HCT116 (cell line): Measurements from ENCODE around the gene PTDSS2. TPM values are rescaled to one million over a fixed set of nuclear protein-coding genes. Genes with fewer than 3 reads are reported as not detected.

Source experiments
- ATAC-seq: fragments of 200-7000 bp; cut with Tn5 transposase; 2 replicates; pipeline ENCODE4 v1.9.1; 2020; ENCODE audit warnings: mild to moderate bottlenecking, moderate library complexity
- BruUV-seq: library from RNA; stranded (reverse); fragments of 400-500 nt; replicated peaks from 2 replicates; lab custom pipeline; 2021; lab: Mats Ljungman, UMichigan
- CTCF ChIA-PET: fragments of 300-600 bp; sonication (Branson Sonifier 250); formaldehyde crosslinking; loops from one replicate; lab custom pipeline; 2021; ENCODE audit warnings: antibody characterized with exemption; lab: Charles Lee
- POLR2A ChIA-PET: fragments of 300-600, 350-600 bp; sonication (Branson Sonifier 250); formaldehyde crosslinking; loops from one replicate; lab custom pipeline; 2021; ENCODE audit warnings: antibody characterized with exemption; lab: Charles Lee
- RAD21 ChIA-PET, 2 experiments: fragments of 300-600 bp; sonication (Branson Sonifier 250); formaldehyde crosslinking; loops; one replicate each; lab custom pipeline; 2023; ENCODE audit warnings: low total read pairs in 2 of 2; ENCODE audit not compliant: uncharacterized antibody in 2 of 2, unreplicated experiment in 2 of 2, low non-redundant PET in 1 of 2; lab: Charles Lee
- DNase-seq: peaks from one replicate; pipeline ENCODE4 v3.0.0-alpha.2; 2010; ENCODE audit warnings: low read depth, low spot score
- H2AFZ ChIP-seq: fragments of 200-600 bp; shearing (Covaris generic), sonication (generic); 2 replicates; pipeline ENCODE4 v1.6.1; 2017; ENCODE audit warnings: low read depth, mixed run types, mixed read lengths, antibody characterized with exemption, low read length; ENCODE audit not compliant: poor library complexity, severe bottlenecking
- H3K27ac ChIP-seq: 2 replicates; pipeline ENCODE4 v1.5.1; 2012; ENCODE audit warnings: low read depth, low read length
- H3K27me3 ChIP-seq: fragments of 200-600 bp; sonication (generic); 2 replicates; pipeline ENCODE4 v1.6.1; 2016; ENCODE audit warnings: mixed run types, low read length, mixed read lengths; ENCODE audit not compliant: insufficient read depth
- H3K36me3 ChIP-seq, 2 experiments: fragments of 200-500 bp in 1 of 2; fragments of 200-600 bp in 1 of 2; sonication (Bioruptor generic) in 1 of 2; sonication (generic) in 1 of 2; 2 replicates each; pipeline versions ENCODE4 v1.5.1 to v1.6.1; 2014 to 2016; ENCODE audit warnings: low read length in 2 of 2, inconsistent platforms in 1 of 2, mixed read lengths in 1 of 2, mixed run types in 1 of 2; ENCODE audit not compliant: insufficient read depth in 2 of 2, control insufficient read depth in 1 of 2
- H3K4me1 ChIP-seq, 2 experiments: fragments of 200-600 bp in 1 of 2; sonication (generic) in 1 of 2; 2 replicates each; pipeline versions ENCODE4 v1.5.1 to v1.6.1; 2012 to 2017; ENCODE audit warnings: low read length in 2 of 2, inconsistent platforms in 1 of 2, mild to moderate bottlenecking in 1 of 2, mixed read lengths in 1 of 2, mixed run types in 1 of 2, moderate library complexity in 1 of 2; ENCODE audit not compliant: insufficient read depth in 2 of 2, control insufficient read depth in 1 of 2
- H3K4me2 ChIP-seq: fragments of 200-600 bp; sonication (generic); 2 replicates; pipeline ENCODE4 v1.6.1; 2017; ENCODE audit warnings: mixed run types, low read length, mixed read lengths
- H3K4me3 ChIP-seq, 2 experiments: fragments of 200-600 bp in 1 of 2; sonication (generic) in 1 of 2; replicated peaks in 1 of 2; 2 replicates each; pipeline ENCODE4 v1.5.1; 2011 to 2016; ENCODE audit warnings: low read length in 2 of 2, control low read depth in 1 of 2, low read depth in 1 of 2, mild to moderate bottlenecking in 1 of 2, mixed read lengths in 1 of 2, mixed run types in 1 of 2
- H3K79me2 ChIP-seq: fragments of 200-600 bp; sonication (generic); 2 replicates; pipeline ENCODE4 v1.6.1; 2017; ENCODE audit warnings: mild to moderate bottlenecking, mixed run types, low read length, moderate library complexity, mixed read lengths; ENCODE audit not compliant: insufficient read depth
- H3K9ac ChIP-seq: fragments of 200-600 bp; sonication (generic); 2 replicates; pipeline ENCODE4 v1.6.1; 2016; ENCODE audit warnings: low read length, mixed read lengths
- H3K9me2 ChIP-seq: fragments of 200-600 bp; sonication (generic), shearing (Covaris generic); 2 replicates; pipeline ENCODE4 v1.6.1; 2017; ENCODE audit warnings: mixed run types, mild to moderate bottlenecking, moderate library complexity; ENCODE audit not compliant: insufficient read depth
- H3K9me3 ChIP-seq, 2 experiments: fragments of 200-500 bp in 1 of 2; fragments of 200-600 bp in 1 of 2; sonication (Bioruptor generic) in 1 of 2; sonication (generic) in 1 of 2; 2 replicates each; pipeline ENCODE4 v1.6.1; 2014 to 2017; ENCODE audit warnings: low read length in 2 of 2, mixed read lengths in 2 of 2, inconsistent platforms in 1 of 2, low read depth in 1 of 2, mild to moderate bottlenecking in 1 of 2, mixed run types in 1 of 2, moderate library complexity in 1 of 2; ENCODE audit not compliant: control insufficient read depth in 1 of 2, insufficient read depth in 1 of 2
- H4K20me1 ChIP-seq: fragments of 200-600 bp; sonication (generic), shearing (Covaris generic); 2 replicates; pipeline ENCODE4 v1.6.1; 2017; ENCODE audit warnings: mixed run types, mild to moderate bottlenecking, moderate library complexity; ENCODE audit not compliant: insufficient read depth
- CBX3 ChIP-seq: IDR thresholded peaks from 2 replicates; pipeline ENCODE4 v1.6.1; 2012; ENCODE audit warnings: low read depth
- CEBPB ChIP-seq: IDR thresholded peaks from 2 replicates; pipeline ENCODE4 v1.6.1; 2012; ENCODE audit warnings: low read depth
- ELF1 ChIP-seq: IDR thresholded peaks from 2 replicates; pipeline ENCODE4 v1.6.1; 2012; ENCODE audit warnings: low read depth, borderline replicate concordance
- EZH2 ChIP-seq: fragments of 200-600 bp; sonication (generic); IDR thresholded peaks from 2 replicates; pipeline ENCODE4 v1.6.1; 2017; ENCODE audit warnings: antibody characterized with exemption, mixed run types
- EZH2phosphoT487 ChIP-seq: fragments of 200-600 bp; IDR thresholded peaks from 2 replicates; pipeline ENCODE4 v1.6.1; 2018; ENCODE audit warnings: antibody characterized with exemption, borderline replicate concordance
- FOSL1 ChIP-seq: IDR thresholded peaks from 2 replicates; pipeline ENCODE4 v1.6.1; 2012; ENCODE audit warnings: low read depth
- JUND ChIP-seq: IDR thresholded peaks from 2 replicates; pipeline ENCODE4 v1.6.1; 2012
- POLR2AphosphoS5 ChIP-seq: IDR thresholded peaks from 2 replicates; pipeline ENCODE4 v1.6.1; 2011; ENCODE audit warnings: mild to moderate bottlenecking, low read depth, low read length, moderate library complexity
- SIN3A ChIP-seq: IDR thresholded peaks from 2 replicates; pipeline ENCODE4 v1.6.1; 2012; ENCODE audit warnings: low read depth
- SP1 ChIP-seq: IDR thresholded peaks from 2 replicates; pipeline ENCODE4 v1.6.1; 2012; ENCODE audit warnings: low read depth
- SRF ChIP-seq: IDR thresholded peaks from 2 replicates; pipeline ENCODE4 v1.6.1; 2012; ENCODE audit warnings: low read depth
- TCF7L2 ChIP-seq: IDR thresholded peaks from 2 replicates; pipeline ENCODE4 v1.7.0; 2011; ENCODE audit warnings: borderline replicate concordance, inconsistent platforms; ENCODE audit not compliant: insufficient read depth, insufficient read length; ENCODE audit errors: extremely low read depth
- YY1 ChIP-seq: IDR thresholded peaks from 2 replicates; pipeline ENCODE4 v1.6.1; 2011; ENCODE audit warnings: low read length, low read depth, moderate library complexity, mild to moderate bottlenecking; ENCODE audit not compliant: insufficient replicate concordance; ENCODE audit errors: extremely low read depth
- ZFX ChIP-seq: fragments of 450-650 bp; IDR thresholded peaks from 2 replicates; pipeline ENCODE4 v1.6.1; 2017
- ZNF274 ChIP-seq: fragments of 200-500 bp; sonication (Bioruptor generic); IDR thresholded peaks from 2 replicates; pipeline ENCODE4 v1.6.1; 2014; ENCODE audit warnings: mild to moderate bottlenecking, low read depth, low read length, inconsistent platforms
- intact Hi-C: fragments of 100-400 bp; cut with micrococcal nuclease; formaldehyde crosslinking; loops from 2 replicates; pipeline ENCODE4 v1.10.0; 2022
- total RNA-seq: library from RNA; stranded (reverse); gene quantifications from one replicate; pipeline ENCODE4 v1.2.1, GENCODE V29; 2021; ENCODE audit not compliant: unreplicated experiment
- TF ChIP-seq, protein P1 (sequence below): IDR thresholded peaks from 2 replicates; pipeline ENCODE4 v1.6.1; 2012
- TF ChIP-seq, protein P2 (sequence below): IDR thresholded peaks from 2 replicates; pipeline ENCODE4 v1.6.1; 2012
- TF ChIP-seq, protein P3 (sequence below): IDR thresholded peaks from 2 replicates; pipeline ENCODE4 v1.6.1; 2012; ENCODE audit warnings: low read depth
- TF ChIP-seq, protein P4 (sequence below): IDR thresholded peaks from 2 replicates; pipeline ENCODE4 v1.6.1; 2011; ENCODE audit warnings: mild to moderate bottlenecking, low read length, moderate library complexity; ENCODE audit not compliant: insufficient replicate concordance; ENCODE audit errors: extremely low read depth

Gene PTDSS2
- total RNA-seq, 1 experiment from 2014 or later, result 40.1 TPM

DNA sequence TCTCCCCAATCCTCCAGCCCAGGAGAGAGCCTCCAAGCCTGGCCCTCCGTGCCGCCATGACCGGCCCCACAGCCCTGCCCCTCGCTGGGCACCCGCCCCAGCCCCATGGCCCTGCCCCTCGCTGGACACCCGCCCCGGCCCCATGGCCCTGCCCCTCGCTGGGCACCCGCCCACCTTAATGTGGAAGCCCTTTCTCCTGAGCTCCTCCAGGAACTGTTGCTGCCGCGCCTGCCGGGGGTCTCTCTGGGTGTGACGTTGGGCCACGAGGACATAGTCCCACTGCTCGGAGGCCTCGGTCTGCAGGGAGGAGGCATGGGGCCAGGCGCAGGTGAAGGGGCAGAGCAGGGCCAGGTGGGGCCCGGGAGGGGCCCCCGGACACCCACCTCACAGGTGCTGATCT lies 16.4 kb upstream of the PTDSS2 start:
- TF ChIP-seq ZFX, result no peak
- TF ChIP-seq ELF1, result no peak
- TF ChIP-seq, protein P1, sequence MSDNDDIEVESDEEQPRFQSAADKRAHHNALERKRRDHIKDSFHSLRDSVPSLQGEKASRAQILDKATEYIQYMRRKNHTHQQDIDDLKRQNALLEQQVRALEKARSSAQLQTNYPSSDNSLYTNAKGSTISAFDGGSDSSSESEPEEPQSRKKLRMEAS, result no peak
- TF ChIP-seq JUND, result no peak
- TF ChIP-seq POLR2AphosphoS5, result no peak
- TF ChIP-seq YY1, result no peak
- TF ChIP-seq SIN3A, result no peak
- TF ChIP-seq EZH2phosphoT487, result no peak
- no peak for TF ChIP-seq TCF7L2
- TF ChIP-seq, protein P2, sequence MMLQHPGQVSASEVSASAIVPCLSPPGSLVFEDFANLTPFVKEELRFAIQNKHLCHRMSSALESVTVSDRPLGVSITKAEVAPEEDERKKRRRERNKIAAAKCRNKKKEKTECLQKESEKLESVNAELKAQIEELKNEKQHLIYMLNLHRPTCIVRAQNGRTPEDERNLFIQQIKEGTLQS, result no peak
- no peak for TF ChIP-seq SRF
- TF ChIP-seq, protein P3, sequence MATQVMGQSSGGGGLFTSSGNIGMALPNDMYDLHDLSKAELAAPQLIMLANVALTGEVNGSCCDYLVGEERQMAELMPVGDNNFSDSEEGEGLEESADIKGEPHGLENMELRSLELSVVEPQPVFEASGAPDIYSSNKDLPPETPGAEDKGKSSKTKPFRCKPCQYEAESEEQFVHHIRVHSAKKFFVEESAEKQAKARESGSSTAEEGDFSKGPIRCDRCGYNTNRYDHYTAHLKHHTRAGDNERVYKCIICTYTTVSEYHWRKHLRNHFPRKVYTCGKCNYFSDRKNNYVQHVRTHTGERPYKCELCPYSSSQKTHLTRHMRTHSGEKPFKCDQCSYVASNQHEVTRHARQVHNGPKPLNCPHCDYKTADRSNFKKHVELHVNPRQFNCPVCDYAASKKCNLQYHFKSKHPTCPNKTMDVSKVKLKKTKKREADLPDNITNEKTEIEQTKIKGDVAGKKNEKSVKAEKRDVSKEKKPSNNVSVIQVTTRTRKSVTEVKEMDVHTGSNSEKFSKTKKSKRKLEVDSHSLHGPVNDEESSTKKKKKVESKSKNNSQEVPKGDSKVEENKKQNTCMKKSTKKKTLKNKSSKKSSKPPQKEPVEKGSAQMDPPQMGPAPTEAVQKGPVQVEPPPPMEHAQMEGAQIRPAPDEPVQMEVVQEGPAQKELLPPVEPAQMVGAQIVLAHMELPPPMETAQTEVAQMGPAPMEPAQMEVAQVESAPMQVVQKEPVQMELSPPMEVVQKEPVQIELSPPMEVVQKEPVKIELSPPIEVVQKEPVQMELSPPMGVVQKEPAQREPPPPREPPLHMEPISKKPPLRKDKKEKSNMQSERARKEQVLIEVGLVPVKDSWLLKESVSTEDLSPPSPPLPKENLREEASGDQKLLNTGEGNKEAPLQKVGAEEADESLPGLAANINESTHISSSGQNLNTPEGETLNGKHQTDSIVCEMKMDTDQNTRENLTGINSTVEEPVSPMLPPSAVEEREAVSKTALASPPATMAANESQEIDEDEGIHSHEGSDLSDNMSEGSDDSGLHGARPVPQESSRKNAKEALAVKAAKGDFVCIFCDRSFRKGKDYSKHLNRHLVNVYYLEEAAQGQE, result no peak
- TF ChIP-seq ZNF274, result no peak
- no peak for TF ChIP-seq CBX3
- TF ChIP-seq SP1, result no peak
- no peak for TF ChIP-seq CEBPB
- no peak for TF ChIP-seq FOSL1
- no peak for TF ChIP-seq EZH2
- TF ChIP-seq, protein P4, sequence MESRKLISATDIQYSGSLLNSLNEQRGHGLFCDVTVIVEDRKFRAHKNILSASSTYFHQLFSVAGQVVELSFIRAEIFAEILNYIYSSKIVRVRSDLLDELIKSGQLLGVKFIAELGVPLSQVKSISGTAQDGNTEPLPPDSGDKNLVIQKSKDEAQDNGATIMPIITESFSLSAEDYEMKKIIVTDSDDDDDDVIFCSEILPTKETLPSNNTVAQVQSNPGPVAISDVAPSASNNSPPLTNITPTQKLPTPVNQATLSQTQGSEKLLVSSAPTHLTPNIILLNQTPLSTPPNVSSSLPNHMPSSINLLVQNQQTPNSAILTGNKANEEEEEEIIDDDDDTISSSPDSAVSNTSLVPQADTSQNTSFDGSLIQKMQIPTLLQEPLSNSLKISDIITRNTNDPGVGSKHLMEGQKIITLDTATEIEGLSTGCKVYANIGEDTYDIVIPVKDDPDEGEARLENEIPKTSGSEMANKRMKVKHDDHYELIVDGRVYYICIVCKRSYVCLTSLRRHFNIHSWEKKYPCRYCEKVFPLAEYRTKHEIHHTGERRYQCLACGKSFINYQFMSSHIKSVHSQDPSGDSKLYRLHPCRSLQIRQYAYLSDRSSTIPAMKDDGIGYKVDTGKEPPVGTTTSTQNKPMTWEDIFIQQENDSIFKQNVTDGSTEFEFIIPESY, result no peak
- no TSS peak for BruUV-seq
- RAD21 ChIA-PET, result no interaction called here
- intact Hi-C loops, result no loop called here
- Histone ChIP-seq H4K20me1 (no peaks in the 10 kb centered on the region), H3K9ac (no peak overlapping the region), H3K9me3 (no peaks in the 10 kb centered on the region; a peak in 1 of 4 replicates), H3K27me3 (no peaks in the 10 kb centered on the region), H3K9me2 (no peaks in the 10 kb centered on the region), H3K4me3 (no peak overlapping the region), H3K79me2 (peaks cover 3% of the 10 kb centered on the region; the same call in 1 of the 2 replicates), H3K4me2 (no peak overlapping the region), H3K4me1 (no peaks in the 10 kb centered on the region; a peak in 1 of 4 replicates), H2AFZ (no peak overlapping the region), H3K27ac (no peak overlapping the region), H3K36me3 (0 out of 4 replicates have a peak, but pooled peaks cover 0 to 3% of the 10 kb centered on the region in 2 experiments)
- POLR2A ChIA-PET, result no interaction called here
- no peak for ATAC-seq
- DNase-seq, result no peak
- CTCF ChIA-PET, result no interaction called here
